Regular cardiac myocyte (primary cell): ENCODE results near the gene TCL1A. TPM values are rescaled to one million over a fixed set of nuclear protein-coding genes. Genes with fewer than 3 reads are reported as not detected.

ENCODE experiments used
- total RNA-seq: library from RNA; depleted of rRNA; stranded (reverse); fragments of >200 nt; gene quantifications from 2 replicates; pipeline ENCODE4 v1.2.3, GENCODE V29; 2014

The TCL1A gene, protein sequence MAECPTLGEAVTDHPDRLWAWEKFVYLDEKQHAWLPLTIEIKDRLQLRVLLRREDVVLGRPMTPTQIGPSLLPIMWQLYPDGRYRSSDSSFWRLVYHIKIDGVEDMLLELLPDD
- total RNA-seq: not detected in 2 replicates

DNA sequence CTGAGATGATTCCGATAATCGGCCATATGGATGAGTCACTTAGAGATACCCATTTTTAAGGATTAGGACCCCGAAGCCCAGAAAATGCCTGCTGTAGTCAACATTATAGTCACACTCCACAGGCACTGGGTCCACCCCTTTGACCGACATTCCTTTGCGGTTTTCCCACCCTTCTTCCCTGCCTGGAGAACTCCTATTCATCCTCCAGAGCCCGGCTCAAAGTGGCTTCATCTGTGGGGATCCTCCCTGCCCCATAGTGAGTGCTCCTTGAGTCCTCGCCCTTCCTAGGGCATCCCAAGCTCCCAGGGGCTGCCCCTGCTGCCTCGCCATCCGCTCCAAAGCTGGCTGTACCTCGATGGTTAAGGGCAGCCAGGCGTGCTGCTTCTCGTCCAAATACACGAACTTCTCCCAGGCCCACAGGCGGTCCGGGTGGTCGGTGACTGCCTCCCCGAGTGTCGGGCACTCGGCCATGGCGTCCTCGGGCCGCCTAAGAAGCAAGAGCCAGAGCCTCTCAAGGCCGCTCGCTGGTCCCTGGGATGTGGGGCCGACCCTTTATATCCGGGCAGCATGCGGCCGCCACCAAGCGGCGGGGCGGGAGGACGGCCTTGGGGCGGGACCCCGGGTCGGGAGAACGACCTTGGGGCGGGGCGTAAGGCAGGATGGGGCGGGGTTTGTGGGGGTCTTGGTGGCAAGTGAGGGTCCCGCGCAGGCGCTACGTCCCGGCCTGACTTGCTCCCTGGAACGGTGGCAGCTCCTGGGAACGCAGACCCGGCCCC is at the start of gene TCL1A:
TSS of gene TCL1A (minus strand) at position 530 of the 776 bp plus-strand sequence. CDS start at position 471, 59 bp downstream.

DNA sequence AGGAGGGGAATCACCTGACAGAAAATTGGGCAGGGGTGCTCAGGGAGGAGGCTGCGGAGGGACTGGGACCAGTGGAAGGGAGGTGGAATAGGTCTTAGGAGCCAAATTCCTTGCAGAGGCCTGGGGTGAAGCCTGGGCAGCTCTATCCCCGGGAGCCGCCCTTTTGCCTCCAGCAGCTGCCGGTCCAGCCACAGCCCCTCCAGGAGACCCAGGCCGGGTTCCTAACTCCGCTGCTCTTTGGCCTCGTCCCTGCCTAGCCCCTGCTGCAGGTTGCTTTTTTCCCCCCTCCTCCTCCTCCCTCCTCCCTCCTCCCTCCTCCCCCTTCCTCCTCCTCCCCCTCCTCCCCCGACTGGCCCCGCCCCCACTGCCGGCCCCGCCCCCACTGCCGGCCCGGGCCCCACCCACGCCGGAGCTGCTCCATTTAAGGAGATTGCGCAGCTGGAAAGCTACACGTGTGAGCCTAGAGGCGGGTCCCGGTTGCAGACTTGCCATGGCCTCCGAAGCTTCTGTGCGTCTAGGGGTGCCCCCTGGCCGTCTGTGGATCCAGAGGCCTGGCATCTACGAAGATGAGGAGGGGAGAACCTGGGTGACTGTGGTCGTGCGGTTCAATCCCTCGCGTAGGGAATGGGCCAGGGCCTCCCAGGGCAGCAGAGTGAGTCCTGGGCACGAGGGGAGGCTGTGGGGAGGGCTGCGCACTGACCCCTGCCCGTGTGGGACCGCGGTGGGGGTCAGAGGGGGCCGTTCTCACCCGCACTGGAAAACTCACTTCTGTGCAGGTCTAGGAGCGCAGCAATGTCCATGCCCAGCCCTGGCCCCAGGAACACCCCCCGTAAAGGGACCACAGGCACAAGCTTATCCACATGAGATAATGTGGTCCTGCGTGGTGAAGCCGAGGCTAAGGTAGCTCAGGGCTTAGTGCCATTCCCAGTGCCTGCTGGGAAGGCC is 27.7 kb downstream of the TCL1A start, which contains the start of gene TCL1B:
TSS of gene TCL1B (plus strand) at position 449 of the 945 bp plus-strand sequence. CDS start at position 491, 42 bp downstream.

Other genes with a start within 250 kb of the TCL1A start
- 5.9 and 10.2 TPM in 2 replicates for gene SYNE3, start 197.5 kb downstream of the TCL1A start, total RNA-seq
- gene GLRX5, start 179.1 kb downstream of the TCL1A start, total RNA-seq: 28.8 and 52.5 TPM in 2 replicates
- gene TCL1B, start 27.7 kb downstream of the TCL1A start, total RNA-seq: not detected in 2 replicates
- under 0.01 TPM in 1 of 2 replicates, not detected in the other for gene TUNAR, start 162.7 kb upstream of the TCL1A start, total RNA-seq